DOHH2 (cell line): Measurements from ENCODE around the gene LVRN.

Source experiments
- CTCF ChIP-seq: fragments of 200-600 bp; sonication (generic); IDR thresholded peaks from one replicate; pipeline ENCODE4 v1.5.1; 2014; ENCODE audit warnings: antibody characterized with exemption, mild to moderate bottlenecking, low read depth, low read length; ENCODE audit not compliant: poor library complexity, severe bottlenecking
- EZH2phosphoT487 ChIP-seq: fragments of 200-600 bp; sonication (generic); IDR thresholded peaks from 2 replicates; pipeline ENCODE4 v1.6.1; 2017; ENCODE audit warnings: borderline replicate concordance, mild to moderate bottlenecking, antibody characterized with exemption, low read length, moderate library complexity, mixed read lengths

- TF ChIP-seq CTCF (no peak), EZH2phosphoT487 (no peak)
Observed at GRCh38 chr5:116046823-116047222, 84.5 kb downstream of the LVRN start.
